HEK293T (cell line): ENCODE measurements around the gene MBD4.

Experiments
- SUZ12 ChIP-seq: fragments of 450-650 bp; IDR thresholded peaks from 2 replicates; pipeline ENCODE4 v1.6.1; 2016; ENCODE audit warnings: mild to moderate bottlenecking
- TARDBP ChIP-seq: fragments of 450-650 bp; IDR thresholded peaks from 2 replicates; pipeline ENCODE4 v1.6.1; 2016

DNA sequence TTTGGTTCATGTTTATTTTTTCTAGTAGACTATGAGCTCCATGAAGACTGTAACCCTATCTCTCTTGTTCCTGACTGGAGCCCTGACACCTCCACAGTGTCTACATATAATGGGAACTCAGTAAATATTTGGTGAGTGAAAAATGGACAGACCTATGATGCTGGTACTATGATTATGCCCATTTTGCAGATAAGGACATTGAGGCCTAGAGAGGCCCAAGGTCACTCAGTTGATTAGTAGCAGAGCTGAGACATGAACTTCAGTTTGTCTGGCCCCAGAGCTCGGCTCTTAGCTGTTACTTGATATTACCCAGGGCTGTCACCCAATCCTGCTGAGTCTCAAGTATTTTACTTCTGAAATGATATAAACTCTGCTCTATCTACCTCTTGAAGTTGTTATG, 16.9 kb downstream of the MBD4 start:
- TF ChIP-seq TARDBP, result no peak
- no peak for TF ChIP-seq SUZ12
